Coronary artery (tissue), 2 donors: ENCODE data around the gene TDP1.

Source experiments
- DNase-seq: peaks from one replicate; pipeline ENCODE4 v3.0.0-alpha.2; 2017; ENCODE audit warnings: low spot score
- H3K27ac ChIP-seq, 2 donors: fragments of 200-600 bp; sonication (generic); one replicate each; pipeline ENCODE4 v1.5.1; 2016 to 2019
- H3K4me3 ChIP-seq: fragments of 200-600 bp; sonication (generic); 2 replicates; pipeline ENCODE4 v1.5.1; 2016; ENCODE audit warnings: mild to moderate bottlenecking, moderate library complexity
- TF ChIP-seq, protein P1 (sequence below): fragments of 200-600 bp; sonication (generic); IDR thresholded peaks from one replicate; pipeline ENCODE4 v1.5.1; 2019; ENCODE audit warnings: antibody characterized with exemption

Gene TDP1

DNA sequence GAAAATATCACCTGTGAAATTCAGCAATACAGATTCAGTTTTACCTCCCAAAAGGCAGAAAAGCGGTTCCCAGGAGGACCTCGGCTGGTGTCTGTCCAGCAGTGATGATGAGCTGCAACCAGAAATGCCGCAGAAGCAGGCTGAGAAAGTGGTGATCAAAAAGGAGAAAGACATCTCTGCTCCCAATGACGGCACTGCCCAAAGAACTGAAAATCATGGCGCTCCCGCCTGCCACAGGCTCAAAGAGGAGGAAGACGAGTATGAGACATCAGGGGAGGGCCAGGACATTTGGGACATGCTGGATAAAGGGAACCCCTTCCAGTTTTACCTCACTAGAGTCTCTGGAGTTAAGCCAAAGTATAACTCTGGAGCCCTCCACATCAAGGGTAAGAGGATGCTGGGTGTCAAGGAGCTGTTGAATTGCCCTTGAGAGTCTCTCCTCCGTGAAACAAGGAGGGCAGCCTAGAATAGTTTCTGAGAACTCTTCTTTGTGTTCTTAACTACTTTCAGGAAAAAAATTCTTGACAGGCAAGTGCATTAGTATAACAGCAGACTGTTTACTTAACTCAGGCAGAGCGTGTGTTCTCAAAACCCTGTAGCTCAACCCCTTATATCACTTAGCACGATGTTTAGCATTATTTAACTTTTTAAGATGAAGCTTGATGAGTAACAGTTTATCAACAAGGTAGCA lies 7.7 kb downstream of the TDP1 start:
- DNase-seq: no peak
- Histone ChIP-seq H3K4me3 (no peak overlapping the region), H3K27ac (no peak overlapping the region)
- TF ChIP-seq, protein P1, sequence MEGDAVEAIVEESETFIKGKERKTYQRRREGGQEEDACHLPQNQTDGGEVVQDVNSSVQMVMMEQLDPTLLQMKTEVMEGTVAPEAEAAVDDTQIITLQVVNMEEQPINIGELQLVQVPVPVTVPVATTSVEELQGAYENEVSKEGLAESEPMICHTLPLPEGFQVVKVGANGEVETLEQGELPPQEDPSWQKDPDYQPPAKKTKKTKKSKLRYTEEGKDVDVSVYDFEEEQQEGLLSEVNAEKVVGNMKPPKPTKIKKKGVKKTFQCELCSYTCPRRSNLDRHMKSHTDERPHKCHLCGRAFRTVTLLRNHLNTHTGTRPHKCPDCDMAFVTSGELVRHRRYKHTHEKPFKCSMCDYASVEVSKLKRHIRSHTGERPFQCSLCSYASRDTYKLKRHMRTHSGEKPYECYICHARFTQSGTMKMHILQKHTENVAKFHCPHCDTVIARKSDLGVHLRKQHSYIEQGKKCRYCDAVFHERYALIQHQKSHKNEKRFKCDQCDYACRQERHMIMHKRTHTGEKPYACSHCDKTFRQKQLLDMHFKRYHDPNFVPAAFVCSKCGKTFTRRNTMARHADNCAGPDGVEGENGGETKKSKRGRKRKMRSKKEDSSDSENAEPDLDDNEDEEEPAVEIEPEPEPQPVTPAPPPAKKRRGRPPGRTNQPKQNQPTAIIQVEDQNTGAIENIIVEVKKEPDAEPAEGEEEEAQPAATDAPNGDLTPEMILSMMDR: no peak

DNA sequence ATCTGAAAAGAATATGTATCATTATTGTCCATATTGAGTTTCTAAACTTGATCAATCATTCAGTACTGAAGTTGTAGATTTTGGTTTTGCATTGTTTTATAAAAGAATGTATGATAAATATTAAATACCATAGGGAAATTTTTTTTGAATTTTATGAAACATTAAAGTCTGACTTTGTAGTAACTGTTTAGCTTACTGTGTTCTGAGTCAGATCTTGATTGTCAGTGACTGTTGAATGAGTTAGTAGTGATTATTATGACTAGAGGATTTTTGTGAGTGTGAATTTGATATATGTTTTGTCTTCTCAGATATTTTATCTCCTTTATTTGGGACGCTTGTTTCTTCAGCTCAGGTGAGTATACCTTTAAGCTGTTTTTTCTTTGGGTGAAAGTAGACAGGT lies 10.1 kb downstream of the TDP1 start:
- Histone ChIP-seq H3K27ac (no peak overlapping the region), H3K4me3 (no peak overlapping the region)
- TF ChIP-seq, protein P1: no peak
- no peak for DNase-seq

DNA sequence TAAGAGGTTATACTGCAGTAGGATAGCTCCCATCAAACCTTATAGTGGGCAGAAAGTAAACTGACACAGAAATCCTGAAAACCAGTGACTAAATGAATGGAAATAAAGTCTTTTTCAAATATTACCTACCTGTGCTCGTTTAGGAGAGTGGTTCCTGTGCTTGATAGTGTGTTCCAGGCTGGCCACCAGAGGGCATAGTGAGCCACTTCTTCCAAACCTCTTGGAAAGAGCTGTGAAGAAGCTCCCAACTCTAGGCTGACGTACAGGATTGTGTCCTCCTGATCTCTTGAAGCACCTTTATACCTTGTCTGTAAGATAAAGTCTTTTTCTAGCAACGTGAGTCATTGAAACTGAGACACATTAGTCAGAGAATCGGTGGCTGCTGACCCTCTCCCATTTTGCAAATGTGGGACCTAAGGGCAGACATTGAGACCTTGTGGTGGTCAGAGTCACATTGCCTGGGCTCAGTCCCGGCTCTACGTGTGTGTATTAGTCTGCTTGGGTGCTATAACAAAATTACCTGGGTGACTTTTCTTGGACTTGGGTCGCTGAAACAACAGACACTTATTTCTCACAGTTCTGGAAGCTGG lies 17.6 kb downstream of the TDP1 start:
- no peak overlapping the region for H3K27ac ChIP-seq
- TF ChIP-seq, protein P1: peak; percentile 79
- no peak for DNase-seq
- no peak overlapping the region for H3K4me3 ChIP-seq

DNA sequence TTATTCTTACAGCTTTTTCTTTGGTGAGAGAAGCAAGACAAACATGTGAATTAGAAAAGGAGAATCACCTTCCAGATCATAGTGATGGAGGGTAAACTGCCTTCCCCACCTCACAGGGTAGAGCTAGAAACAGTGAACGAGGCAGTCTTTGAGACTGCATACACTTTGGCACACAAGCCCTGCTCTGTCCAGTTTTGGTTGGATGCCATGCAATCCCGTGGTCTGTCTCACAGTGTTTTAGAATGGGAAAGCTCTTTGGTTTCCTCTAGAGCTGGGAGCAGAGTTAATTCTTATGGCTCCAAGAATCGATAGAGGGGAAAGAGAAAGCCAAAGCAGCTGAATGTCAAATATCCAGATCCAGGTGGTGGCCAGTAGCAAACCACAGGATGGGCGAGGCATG lies 21.9 kb downstream of the TDP1 start:
- no peak for DNase-seq
- Histone ChIP-seq H3K4me3 (no peak overlapping the region), H3K27ac (no peak overlapping the region)
- TF ChIP-seq, protein P1: no peak

DNA sequence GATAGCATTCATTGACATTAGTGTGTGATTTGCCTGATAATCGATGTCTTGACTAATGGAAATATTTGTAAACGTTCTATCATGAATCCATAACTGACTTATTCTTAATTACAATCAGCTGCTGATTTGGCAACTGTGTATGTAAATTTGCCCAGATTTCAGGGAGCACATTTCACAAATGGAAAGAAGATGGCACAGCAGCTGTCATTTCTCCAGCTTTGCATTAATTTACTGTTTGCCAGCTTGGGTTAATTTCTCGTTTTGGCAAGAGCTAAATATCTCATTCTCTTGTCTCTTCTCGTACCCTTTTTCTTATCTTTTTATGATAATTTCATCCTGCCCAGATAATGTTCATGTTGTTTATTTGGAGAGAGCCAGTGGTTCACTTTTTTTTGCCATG lies 22.9 kb downstream of the TDP1 start:
- no peak overlapping the region for H3K27ac ChIP-seq
- no peak overlapping the region for H3K4me3 ChIP-seq
- TF ChIP-seq, protein P1: no peak
- DNase-seq: no peak

DNA sequence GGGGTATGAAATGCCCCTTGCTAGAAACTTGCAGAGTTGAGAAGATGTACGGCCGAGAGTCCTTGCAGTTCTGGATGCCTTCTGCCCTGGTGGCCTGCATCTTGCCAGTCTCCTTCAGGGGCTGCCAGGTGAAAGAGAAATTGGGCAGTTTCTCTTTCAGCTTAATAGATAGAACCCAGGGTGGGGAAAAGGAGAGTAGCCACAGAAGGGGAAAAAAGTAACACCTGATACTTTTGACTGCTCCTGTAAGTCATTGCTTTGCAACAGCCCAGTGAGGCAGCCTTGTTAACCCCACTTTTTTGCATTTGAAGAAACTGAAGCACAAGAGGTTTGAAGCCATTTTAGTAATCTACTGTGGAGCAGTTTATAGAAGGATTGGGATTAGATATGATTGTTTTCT lies 27.6 kb downstream of the TDP1 start:
- TF ChIP-seq, protein P1: no peak
- Histone ChIP-seq H3K27ac (no peak overlapping the region), H3K4me3 (no peak overlapping the region)

More for the DNA sequence above, 27.6 kb downstream of the TDP1 start:
- DNase-seq: no peak
